Keratinocyte (primary cell): ENCODE data around the gene FMNL3. TPM values are rescaled to one million over a fixed set of nuclear protein-coding genes. Genes with fewer than 3 reads are reported as not detected.

ENCODE experiments used
- DNase-seq: peaks from one replicate; pipeline ENCODE4 v3.0.0-alpha.2; 2011; ENCODE audit warnings: low read depth, missing footprints, low spot score
- FAIRE-seq: peaks from 2 replicates; lab custom pipeline; 2011; peaks lifted over from hg19 to GRCh38; lab: Jason Lieb, UNC
- H2AFZ ChIP-seq: 2 replicates; pipeline ENCODE4 v1.6.0; 2012; ENCODE audit warnings: low read length, control low read depth, inconsistent platforms; ENCODE audit not compliant: control insufficient read depth
- H3K27ac ChIP-seq: 2 replicates; pipeline ENCODE4 v1.5.1; 2011; ENCODE audit warnings: low read length; ENCODE audit not compliant: control insufficient read depth, insufficient read depth
- H3K27me3 ChIP-seq: 3 replicates; pipeline ENCODE4 v1.6.0; 2011; ENCODE audit warnings: low read length; ENCODE audit not compliant: control insufficient read depth, insufficient read depth; ENCODE audit errors: extremely low read depth
- H3K36me3 ChIP-seq, 2 experiments: 2 replicates in 1 of 2; 3 replicates in 1 of 2; pipeline ENCODE4 v1.5.1; 2011; ENCODE audit warnings: low read length in 2 of 2, mild to moderate bottlenecking in 1 of 2; ENCODE audit not compliant: control insufficient read depth in 2 of 2, insufficient read depth in 2 of 2; ENCODE audit errors: extremely low read depth in 1 of 2
- H3K4me1 ChIP-seq: 3 replicates; pipeline ENCODE4 v1.5.1; 2011; ENCODE audit warnings: low read length; ENCODE audit not compliant: control insufficient read depth, insufficient read depth; ENCODE audit errors: extremely low read depth
- H3K4me2 ChIP-seq: 3 replicates; pipeline ENCODE4 v1.6.0; 2011; ENCODE audit warnings: low read depth, low read length; ENCODE audit not compliant: control insufficient read depth, insufficient read depth; ENCODE audit errors: extremely low read depth
- H3K4me3 ChIP-seq, 3 experiments: fragments of 200-600 bp in 1 of 3; sonication (generic) in 1 of 3; 2 replicates in 2 of 3; 3 replicates in 1 of 3; pipeline ENCODE4 v1.5.1; 2011 to 2016; ENCODE audit warnings: low read length in 3 of 3, mild to moderate bottlenecking in 3 of 3, control low read depth in 2 of 3, inconsistent platforms in 1 of 3, low read depth in 1 of 3, mixed read lengths in 1 of 3, mixed run types in 1 of 3, moderate library complexity in 1 of 3; ENCODE audit not compliant: control insufficient read depth in 2 of 3, insufficient read depth in 2 of 3; ENCODE audit errors: extremely low read depth in 1 of 3
- H3K79me2 ChIP-seq: 2 replicates; pipeline ENCODE4 v1.6.0; 2012; ENCODE audit warnings: low read length; ENCODE audit not compliant: control insufficient read depth, insufficient read depth
- H3K9ac ChIP-seq: 3 replicates; pipeline ENCODE4 v1.6.0; 2011; ENCODE audit warnings: low read length; ENCODE audit not compliant: control insufficient read depth, insufficient read depth; ENCODE audit errors: extremely low read depth
- H3K9me1 ChIP-seq: 3 replicates; pipeline ENCODE4 v1.6.0; 2011; ENCODE audit warnings: low read length; ENCODE audit not compliant: control insufficient read depth, insufficient read depth; ENCODE audit errors: extremely low read depth
- H3K9me3 ChIP-seq: 2 replicates; pipeline ENCODE4 v1.5.1; 2012; ENCODE audit warnings: low read depth, low read length; ENCODE audit not compliant: control insufficient read depth
- H4K20me1 ChIP-seq: 3 replicates; pipeline ENCODE4 v1.6.0; 2011; ENCODE audit warnings: low read length; ENCODE audit not compliant: control insufficient read depth, insufficient read depth; ENCODE audit errors: extremely low read depth
- EZH2 ChIP-seq: IDR thresholded peaks from one replicate; pipeline ENCODE4 v1.6.1; 2012; ENCODE audit warnings: inconsistent platforms, mild to moderate bottlenecking, low read length, moderate library complexity
- dilution Hi-C: fragments of 300-500 bp; cut with MboI; formaldehyde crosslinking; loops from one replicate; pipeline ENCODE4 v1.7.0; 2020; ENCODE audit warnings: low sequenced_read_pairs; ENCODE audit not compliant: extremely low pct_ligation_motif_present
- polyA plus RNA-seq, 5 experiments: library from polyadenylated mRNA; depleted of rRNA in 3 of 5; stranded (reverse) in 3 of 5; stranded (forward) in 1 of 5; unstranded in 1 of 5; fragments of >200 nt; gene quantifications; 1 replicate in 1 of 5; 2 replicates in 3 of 5; 3 replicates in 1 of 5; pipeline versions ENCODE4 v1.2.1 to v1.2.3, GENCODE V29; 2011 to 2012; ENCODE audit warnings: missing spikeins in 2 of 5, low read depth in 1 of 5, low replicate concordance in 1 of 5
- TF ChIP-seq, protein P1 (sequence below), 3 experiments: IDR thresholded peaks in 1 of 3; conservative IDR thresholded peaks in 1 of 3; optimal IDR thresholded peaks in 1 of 3; 2 replicates in 2 of 3; 3 replicates in 1 of 3; pipeline versions ENCODE3 to v1.5.1; 2011; ENCODE audit warnings: low read length in 3 of 3, mild to moderate bottlenecking in 3 of 3, moderate library complexity in 2 of 3, control low read depth in 1 of 3, inconsistent platforms in 1 of 3; ENCODE audit not compliant: insufficient read depth in 2 of 3; ENCODE audit errors: extremely low read depth in 1 of 3

The FMNL3 gene
- polyA plus RNA-seq, 1 donor (not counting 4 experiments of a cell fraction or from before 2014, with no cell fraction given): 1.1 TPM

DNA sequence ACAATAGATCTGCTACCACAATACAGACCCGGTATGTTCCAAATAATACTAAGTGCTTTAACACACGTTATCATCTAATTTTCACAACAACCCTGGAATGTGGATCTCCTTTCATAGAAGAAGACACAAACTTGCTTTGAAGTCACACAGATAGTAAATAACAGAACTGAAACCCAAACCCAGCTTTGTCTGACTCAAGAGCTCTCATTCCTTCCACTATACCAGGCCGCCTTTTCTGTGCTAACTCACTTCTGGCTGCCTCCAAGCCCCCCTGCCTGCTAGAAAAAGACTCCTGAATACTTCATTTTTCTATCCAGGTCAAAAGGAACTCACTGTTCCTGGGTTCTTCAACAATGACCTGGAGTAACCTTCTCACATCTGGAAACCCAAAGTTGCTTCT, 46.0 kb downstream of the FMNL3 start:
- Histone ChIP-seq H3K9me3 (no peaks in the 10 kb centered on the region), H3K9me1 (no peaks in the 10 kb centered on the region), H3K4me1 (peaks cover 10% of the 10 kb centered on the region), H3K27me3 (no peaks in the 10 kb centered on the region), H3K79me2 (no peaks in the 10 kb centered on the region), H3K9ac (no peak overlapping the region), H3K4me2 (no peak overlapping the region), H2AFZ (no peak overlapping the region), H3K36me3 (no peaks in the 10 kb centered on the region), H3K4me3 (no peak overlapping the region), H4K20me1 (no peaks in the 10 kb centered on the region), H3K27ac (no peak overlapping the region)
- dilution Hi-C loops: no loop called here
- DNase-seq: no peak
- FAIRE-seq: no peak
- TF ChIP-seq EZH2: no peak
- TF ChIP-seq, protein P1, sequence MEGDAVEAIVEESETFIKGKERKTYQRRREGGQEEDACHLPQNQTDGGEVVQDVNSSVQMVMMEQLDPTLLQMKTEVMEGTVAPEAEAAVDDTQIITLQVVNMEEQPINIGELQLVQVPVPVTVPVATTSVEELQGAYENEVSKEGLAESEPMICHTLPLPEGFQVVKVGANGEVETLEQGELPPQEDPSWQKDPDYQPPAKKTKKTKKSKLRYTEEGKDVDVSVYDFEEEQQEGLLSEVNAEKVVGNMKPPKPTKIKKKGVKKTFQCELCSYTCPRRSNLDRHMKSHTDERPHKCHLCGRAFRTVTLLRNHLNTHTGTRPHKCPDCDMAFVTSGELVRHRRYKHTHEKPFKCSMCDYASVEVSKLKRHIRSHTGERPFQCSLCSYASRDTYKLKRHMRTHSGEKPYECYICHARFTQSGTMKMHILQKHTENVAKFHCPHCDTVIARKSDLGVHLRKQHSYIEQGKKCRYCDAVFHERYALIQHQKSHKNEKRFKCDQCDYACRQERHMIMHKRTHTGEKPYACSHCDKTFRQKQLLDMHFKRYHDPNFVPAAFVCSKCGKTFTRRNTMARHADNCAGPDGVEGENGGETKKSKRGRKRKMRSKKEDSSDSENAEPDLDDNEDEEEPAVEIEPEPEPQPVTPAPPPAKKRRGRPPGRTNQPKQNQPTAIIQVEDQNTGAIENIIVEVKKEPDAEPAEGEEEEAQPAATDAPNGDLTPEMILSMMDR (optimal IDR thresholded peaks at IDR 0.05 in 1 of 3, IDR thresholded peaks at IDR 0.05 in 1 of 3, conservative IDR thresholded peaks at IDR 0.05 in 1 of 3; ENCODE audit: extremely low read depth in 1 of 3, insufficient read depth in 2 of 3, low read length in 3 of 3): no peak

DNA sequence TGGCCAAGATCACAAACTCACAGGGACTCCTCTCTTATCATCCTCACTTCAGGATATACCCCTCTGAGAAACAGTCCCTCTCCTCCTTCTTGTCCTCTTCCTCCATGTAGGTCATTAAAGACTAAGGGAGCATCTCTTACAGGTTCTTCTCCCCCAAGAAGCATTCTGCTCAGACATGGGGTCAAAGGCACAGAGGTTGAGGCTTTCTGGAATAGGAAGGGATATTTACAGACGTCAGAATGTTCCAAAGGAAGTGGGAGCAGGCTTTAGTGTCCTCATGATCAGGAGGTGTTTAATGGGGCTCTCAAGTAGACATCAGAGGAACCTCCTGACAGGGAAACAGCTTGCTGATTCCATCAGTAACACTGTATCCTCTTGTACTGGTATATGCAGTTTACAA, 47.5 kb downstream of the FMNL3 start:
- TF ChIP-seq, protein P1 (optimal IDR thresholded peaks at IDR 0.05 in 1 of 3, IDR thresholded peaks at IDR 0.05 in 1 of 3, conservative IDR thresholded peaks at IDR 0.05 in 1 of 3; ENCODE audit: extremely low read depth in 1 of 3, insufficient read depth in 2 of 3, low read length in 3 of 3): no peak
- no peak for TF ChIP-seq EZH2
- H3K9me1 ChIP-seq: no peaks in the 10 kb centered on the region
- no peak overlapping the region for H2AFZ ChIP-seq
- H3K9me3 ChIP-seq: no peaks in the 10 kb centered on the region
- no peak overlapping the region for H3K27ac ChIP-seq
- H3K27me3 ChIP-seq: no peaks in the 10 kb centered on the region
- no peaks in the 10 kb centered on the region for H3K79me2 ChIP-seq
- FAIRE-seq: no peak
- DNase-seq: no peak
- dilution Hi-C loops: no loop called here
- no peaks in the 10 kb centered on the region for H3K36me3 ChIP-seq
- H3K4me2 ChIP-seq: no peak overlapping the region
- H3K9ac ChIP-seq: no peak overlapping the region
- H4K20me1 ChIP-seq: no peaks in the 10 kb centered on the region
- H3K4me1 ChIP-seq: peaks cover 10% of the 10 kb centered on the region
- H3K4me3 ChIP-seq: no peak overlapping the region
